AG09319 (cell line): ENCODE data around the gene PKIG.

ENCODE experiments used
- DNase-seq: peaks from one replicate; pipeline ENCODE4 v3.0.0-alpha.2; 2010; ENCODE audit warnings: low read depth; ENCODE audit errors: extremely low read depth
- CTCF ChIP-seq: IDR thresholded peaks from 2 replicates; pipeline ENCODE4 v1.5.1; 2011; ENCODE audit warnings: low read depth, mild to moderate bottlenecking, inconsistent platforms, low read length, moderate library complexity

PKIG gene

GRCh38 chr20:44579313-44580081, 2.9 kb upstream of the PKIG start:
- TF ChIP-seq CTCF = no peak
- DNase-seq = no peak

- TF ChIP-seq CTCF = no peak
- DNase-seq = no peak
These were observed 1.7 kb upstream of the PKIG start for GRCh38 chr20:44580581-44581268.

- no peak for DNase-seq
- TF ChIP-seq CTCF = no peak
These were observed 864 bp upstream of the PKIG start for GRCh38 chr20:44581515-44581914.

- no peak for DNase-seq
- TF ChIP-seq CTCF = no peak
These were observed 778 bp downstream of the PKIG start for GRCh38 chr20:44583157-44583556.

DNA sequence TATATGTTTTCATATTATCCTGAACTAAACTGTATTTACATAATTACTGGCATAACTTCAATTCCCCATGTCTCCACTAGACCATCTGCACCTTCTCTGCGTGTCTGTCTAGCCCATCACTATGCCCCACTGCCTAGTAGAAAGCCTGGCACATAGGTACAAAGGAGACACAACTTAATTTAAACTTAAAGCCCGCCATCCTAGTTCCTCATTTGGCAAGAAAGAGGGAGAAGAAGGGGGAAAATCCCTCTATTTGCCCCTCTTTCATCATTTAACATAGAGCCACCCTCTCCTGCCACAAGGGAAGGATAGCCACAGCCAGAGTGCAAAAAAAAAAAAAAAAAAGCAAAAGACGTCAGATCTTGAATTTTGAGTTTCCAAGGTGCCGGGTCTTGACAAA, 1.8 kb downstream of the PKIG start:
- DNase-seq = no peak
- no peak for TF ChIP-seq CTCF

GRCh38 chr20:44585057-44585963, 2.9 kb downstream of the PKIG start:
- TF ChIP-seq CTCF = no peak
- DNase-seq = no peak
